Mucosa of descending colon (tissue), 3 donors: ENCODE results near the gene MYO1G. TPM values are rescaled to one million over a fixed set of nuclear protein-coding genes. Genes with fewer than 3 reads are reported as not detected.

ENCODE experiments used
- ATAC-seq: fragments of 200-7000 bp; cut with Tn5 transposase; one replicate; pipeline ENCODE4 v1.9.1; 2020; ENCODE audit warnings: mild to moderate bottlenecking, moderate library complexity
- DNase-seq, 3 donors: peaks; one replicate each; pipeline ENCODE4 v3.0.0-alpha.2; 2020
- H3K36me3 ChIP-seq: fragments of 200-600 bp; one replicate; pipeline ENCODE4 v1.8.0; 2021; ENCODE audit warnings: low read depth, mild to moderate bottlenecking
- H3K4me1 ChIP-seq: fragments of 200-600 bp; one replicate; pipeline ENCODE4 v1.8.0; 2021; ENCODE audit warnings: low read depth, mild to moderate bottlenecking
- H3K4me3 ChIP-seq: fragments of 200-600 bp; one replicate; pipeline ENCODE4 v1.8.0; 2021; ENCODE audit warnings: mild to moderate bottlenecking
- H3K9me3 ChIP-seq: fragments of 200-600 bp; one replicate; pipeline ENCODE4 v1.8.0; 2021; ENCODE audit warnings: mild to moderate bottlenecking
- intact Hi-C, 2 donors: fragments of 100-400 bp; cut with DNase I in 1 of 2; cut with micrococcal nuclease in 1 of 2; formaldehyde crosslinking; loops; one replicate each; pipeline versions ENCODE4 v1.11.0 to v1.11.1; 2022; cut with DNase I, micrococcal nuclease
- total RNA-seq, 3 donors: library from RNA; stranded (reverse); fragmentation: NEBNext Ultra II Directional in 2 of 3; extraction: Animal tissue kit (Norgen Biotek cat#: 25700) in 2 of 3; gene quantifications; one replicate each; pipeline versions ENCODE4 v1.2.1 to v1.2.4, GENCODE V29; 2021 to 2023
- TF ChIP-seq, protein P1 (sequence below): fragments of 200-600 bp; IDR thresholded peaks from one replicate; pipeline ENCODE4 v1.8.0; 2022; ENCODE audit warnings: antibody characterized with exemption, mild to moderate bottlenecking
- donor health status: DM: no; HTN: no; CAD: no; lungs with moderate emphysema.
- donor health status: DM: no; HTN: no; CAD: no.
- donor health status: DM: no; HTN: yes; CAD: no.

MYO1G gene
- total RNA-seq, 3 donors from 2014 or later = 3.8 to 6.9 (median 3.9) TPM

DNA sequence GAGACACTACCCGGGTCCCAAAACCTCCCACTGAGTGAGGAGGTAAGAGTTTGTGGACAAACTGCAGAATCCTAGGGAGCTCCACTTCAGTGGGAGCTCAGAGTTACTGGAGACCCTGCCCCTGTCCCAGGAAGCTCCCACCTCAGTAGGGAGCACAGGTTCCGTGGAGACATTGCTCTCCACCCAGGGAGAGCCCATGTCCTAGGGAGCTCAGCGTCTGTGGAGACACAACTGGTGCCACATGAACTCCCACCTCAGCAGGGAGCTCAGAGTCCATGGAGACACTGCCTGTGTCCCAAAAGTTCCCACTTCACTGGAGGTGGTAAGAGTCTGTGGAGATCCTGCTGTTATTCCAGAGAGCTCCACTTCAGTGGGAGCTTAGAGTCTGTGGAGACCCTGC lies 6.3 kb downstream of the MYO1G start:
- Histone ChIP-seq H3K4me1 (no peaks in the 10 kb centered on the region), H3K9me3 (no peaks in the 10 kb centered on the region), H3K36me3 (no peaks in the 10 kb centered on the region), H3K4me3 (no peak overlapping the region)
- TF ChIP-seq, protein P1, sequence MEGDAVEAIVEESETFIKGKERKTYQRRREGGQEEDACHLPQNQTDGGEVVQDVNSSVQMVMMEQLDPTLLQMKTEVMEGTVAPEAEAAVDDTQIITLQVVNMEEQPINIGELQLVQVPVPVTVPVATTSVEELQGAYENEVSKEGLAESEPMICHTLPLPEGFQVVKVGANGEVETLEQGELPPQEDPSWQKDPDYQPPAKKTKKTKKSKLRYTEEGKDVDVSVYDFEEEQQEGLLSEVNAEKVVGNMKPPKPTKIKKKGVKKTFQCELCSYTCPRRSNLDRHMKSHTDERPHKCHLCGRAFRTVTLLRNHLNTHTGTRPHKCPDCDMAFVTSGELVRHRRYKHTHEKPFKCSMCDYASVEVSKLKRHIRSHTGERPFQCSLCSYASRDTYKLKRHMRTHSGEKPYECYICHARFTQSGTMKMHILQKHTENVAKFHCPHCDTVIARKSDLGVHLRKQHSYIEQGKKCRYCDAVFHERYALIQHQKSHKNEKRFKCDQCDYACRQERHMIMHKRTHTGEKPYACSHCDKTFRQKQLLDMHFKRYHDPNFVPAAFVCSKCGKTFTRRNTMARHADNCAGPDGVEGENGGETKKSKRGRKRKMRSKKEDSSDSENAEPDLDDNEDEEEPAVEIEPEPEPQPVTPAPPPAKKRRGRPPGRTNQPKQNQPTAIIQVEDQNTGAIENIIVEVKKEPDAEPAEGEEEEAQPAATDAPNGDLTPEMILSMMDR = no peak
- intact Hi-C loops = loop anchor here in 1 of 2 donors (2.0 kb wide), 1 partner anchor 164 kb away; no protein-coding TSS in a partner anchor
- ATAC-seq (no peak), DNase-seq (peak in 1 of 3 donors; percentile 14)

DNA sequence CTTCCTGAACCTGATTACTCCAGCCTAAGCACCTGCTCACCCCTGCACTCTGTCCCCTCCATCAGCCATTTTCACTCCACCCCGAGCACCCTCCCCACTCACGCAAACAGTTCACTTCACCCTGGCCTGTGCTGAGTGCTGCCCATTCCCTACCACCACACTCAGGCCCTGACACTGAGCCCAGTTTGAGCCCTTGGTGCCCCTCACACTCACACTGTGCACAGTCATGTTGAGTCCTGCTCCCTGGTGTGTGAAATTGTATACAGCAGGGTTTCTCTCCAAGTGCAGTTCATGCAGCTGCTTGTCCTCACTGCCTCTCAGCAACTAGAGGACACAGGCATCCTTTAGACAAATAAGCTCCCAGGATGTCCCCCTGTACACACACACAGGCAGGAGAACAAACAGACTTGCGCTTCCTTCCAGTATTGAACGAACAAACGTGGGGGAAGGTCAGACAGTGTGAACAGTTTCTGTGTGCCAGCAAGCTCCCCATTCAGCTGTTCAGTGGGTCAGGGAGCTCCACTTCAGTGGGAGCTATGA lies 6.8 kb downstream of the MYO1G start:
- H3K4me3 ChIP-seq = no peak overlapping the region
- ATAC-seq (no peak), DNase-seq (peak in 1 of 3 donors; percentile 8)
- H3K36me3 ChIP-seq = no peaks in the 10 kb centered on the region
- intact Hi-C loops = loop anchor here in 1 of 2 donors (2.0 kb wide), 1 partner anchor 165 kb away; no protein-coding TSS in a partner anchor
- no peaks in the 10 kb centered on the region for H3K9me3 ChIP-seq
- TF ChIP-seq, protein P1 = no peak
- no peaks in the 10 kb centered on the region for H3K4me1 ChIP-seq

DNA sequence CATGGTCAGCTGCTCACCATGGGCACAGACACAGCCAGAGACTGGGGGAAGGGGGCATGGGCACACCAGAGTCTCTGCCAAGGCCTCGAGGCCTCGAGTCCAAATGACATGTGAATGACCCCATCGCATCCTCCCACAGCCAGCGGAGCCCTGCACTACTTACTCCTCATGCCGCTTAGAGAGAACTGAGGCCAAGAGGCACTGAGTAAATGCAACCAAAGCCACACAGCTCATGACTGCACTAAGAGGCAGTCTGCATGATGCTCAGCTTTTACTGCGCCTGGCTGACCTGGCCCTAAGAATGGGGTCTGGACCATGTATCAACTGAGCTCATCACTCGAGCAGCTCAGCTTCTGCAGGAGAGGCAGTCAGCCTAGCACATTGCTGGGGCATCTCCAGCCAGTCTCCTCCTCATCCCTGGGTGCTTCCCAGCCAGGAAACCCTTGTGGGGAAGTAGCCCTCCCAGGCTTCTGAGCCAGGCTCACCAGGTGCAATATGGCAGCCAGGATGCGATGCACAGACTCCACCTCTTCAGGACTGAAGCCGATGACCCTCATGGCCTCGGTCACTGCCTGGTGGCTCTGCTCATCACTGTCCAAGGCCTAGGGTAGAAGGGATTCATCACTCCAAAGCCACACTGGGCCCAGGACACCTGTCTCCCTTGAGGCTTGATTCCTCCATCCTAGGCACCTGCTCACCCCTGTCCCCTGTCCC lies 7.5 kb downstream of the MYO1G start:
- Histone ChIP-seq H3K9me3 (no peaks in the 10 kb centered on the region), H3K36me3 (no peaks in the 10 kb centered on the region), H3K4me1 (no peaks in the 10 kb centered on the region), H3K4me3 (no peak overlapping the region)
- DNase-seq (peak in 1 of 3 donors; percentile 18), ATAC-seq (no peak)
- intact Hi-C loops = no loop called here
- TF ChIP-seq, protein P1 = no peak

DNA sequence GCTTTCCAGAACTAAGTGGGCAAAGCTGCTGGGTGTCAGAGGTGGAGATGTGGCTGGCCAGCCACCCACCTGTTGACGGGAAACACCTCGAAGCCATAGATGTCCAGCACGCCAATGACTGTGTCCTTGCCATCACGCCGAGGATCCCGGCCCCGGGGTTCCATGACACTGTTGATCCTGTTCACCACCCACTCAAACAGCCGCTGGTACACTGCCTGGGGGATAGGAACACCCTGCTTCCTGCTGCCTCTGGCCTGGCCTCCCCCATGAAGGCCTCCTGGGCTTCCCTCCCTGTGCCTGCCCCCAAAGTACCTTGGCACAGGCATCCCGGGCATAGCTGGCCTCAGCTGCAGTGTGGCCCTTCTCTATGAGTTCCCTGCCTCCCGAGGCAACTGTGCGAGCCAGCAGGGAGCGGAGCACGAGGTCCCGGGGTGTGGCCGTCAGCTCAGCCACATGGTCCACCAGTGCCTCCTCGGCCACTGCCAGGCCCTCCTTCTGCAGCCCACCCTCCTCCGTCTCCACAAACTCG lies 8.2 kb downstream of the MYO1G start:
- intact Hi-C loops = no loop called here
- Histone ChIP-seq H3K4me3 (no peak overlapping the region), H3K36me3 (no peaks in the 10 kb centered on the region), H3K4me1 (no peaks in the 10 kb centered on the region), H3K9me3 (no peaks in the 10 kb centered on the region)
- DNase-seq (peak in 1 of 3 donors; percentile 13), ATAC-seq (no peak)
- TF ChIP-seq, protein P1 = no peak

DNA sequence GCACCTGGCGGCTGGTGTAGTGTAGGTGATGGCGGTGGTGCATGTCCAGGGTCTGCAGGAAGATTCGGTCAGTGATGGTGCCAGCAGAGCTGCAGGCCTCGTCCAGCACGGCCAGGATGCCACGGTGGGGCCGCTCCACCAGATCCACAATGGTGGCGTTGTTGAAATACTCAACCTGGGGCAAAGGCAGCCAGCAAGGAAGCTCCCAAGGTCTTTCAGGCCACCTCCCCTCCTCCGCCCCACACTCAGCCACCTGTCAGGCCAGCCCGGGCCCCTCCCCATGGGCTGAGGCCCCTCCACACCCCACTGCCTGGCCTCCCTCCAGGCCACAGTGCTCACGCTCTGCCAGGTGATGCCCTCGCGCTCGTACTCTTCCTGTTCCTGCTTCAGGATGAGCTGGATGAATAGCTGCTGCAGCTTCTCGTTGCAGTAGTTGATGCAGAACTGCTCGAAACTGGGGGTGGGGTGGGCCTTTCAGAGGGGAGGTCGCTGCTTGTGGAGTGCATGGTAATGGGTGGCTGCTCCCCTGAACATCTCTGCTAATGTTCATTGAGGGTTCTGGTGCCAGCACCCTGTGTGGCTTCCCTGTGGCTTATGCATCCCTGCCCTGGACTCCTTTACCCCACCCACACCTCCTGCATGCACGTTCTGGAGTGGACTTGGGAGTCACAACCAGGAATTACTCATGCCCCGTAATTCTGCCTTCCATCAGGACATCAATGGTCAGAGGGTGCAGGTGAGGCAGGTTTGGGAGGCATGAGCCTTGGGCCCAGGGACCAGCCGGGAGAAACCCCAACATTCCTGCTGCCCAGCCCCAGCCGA lies 8.9 kb downstream of the MYO1G start:
- TF ChIP-seq, protein P1 = no peak
- Histone ChIP-seq H3K4me3 (no peak overlapping the region), H3K36me3 (no peaks in the 10 kb centered on the region), H3K9me3 (no peaks in the 10 kb centered on the region), H3K4me1 (no peaks in the 10 kb centered on the region)
- ATAC-seq (peak; percentile 12), DNase-seq (peak in 1 of 3 donors; percentile 36)
- intact Hi-C loops = no loop called here
